ENCODE results near the gene ARPP21.

The ARPP21 gene

GRCh38 chr3:35680866-35681650, 41.7 kb downstream of the ARPP21 start:
- DNase-seq (ENCODE audit: low read depth): no peak
- TF ChIP-seq, protein P1, sequence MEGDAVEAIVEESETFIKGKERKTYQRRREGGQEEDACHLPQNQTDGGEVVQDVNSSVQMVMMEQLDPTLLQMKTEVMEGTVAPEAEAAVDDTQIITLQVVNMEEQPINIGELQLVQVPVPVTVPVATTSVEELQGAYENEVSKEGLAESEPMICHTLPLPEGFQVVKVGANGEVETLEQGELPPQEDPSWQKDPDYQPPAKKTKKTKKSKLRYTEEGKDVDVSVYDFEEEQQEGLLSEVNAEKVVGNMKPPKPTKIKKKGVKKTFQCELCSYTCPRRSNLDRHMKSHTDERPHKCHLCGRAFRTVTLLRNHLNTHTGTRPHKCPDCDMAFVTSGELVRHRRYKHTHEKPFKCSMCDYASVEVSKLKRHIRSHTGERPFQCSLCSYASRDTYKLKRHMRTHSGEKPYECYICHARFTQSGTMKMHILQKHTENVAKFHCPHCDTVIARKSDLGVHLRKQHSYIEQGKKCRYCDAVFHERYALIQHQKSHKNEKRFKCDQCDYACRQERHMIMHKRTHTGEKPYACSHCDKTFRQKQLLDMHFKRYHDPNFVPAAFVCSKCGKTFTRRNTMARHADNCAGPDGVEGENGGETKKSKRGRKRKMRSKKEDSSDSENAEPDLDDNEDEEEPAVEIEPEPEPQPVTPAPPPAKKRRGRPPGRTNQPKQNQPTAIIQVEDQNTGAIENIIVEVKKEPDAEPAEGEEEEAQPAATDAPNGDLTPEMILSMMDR (IDR thresholded peaks at IDR 0.05; ENCODE audit: low read length, missing control alignments): no peak
- no peak overlapping the region for H3K4me3 ChIP-seq (replicated peaks; ENCODE audit: low read depth, low read length)

DNA sequence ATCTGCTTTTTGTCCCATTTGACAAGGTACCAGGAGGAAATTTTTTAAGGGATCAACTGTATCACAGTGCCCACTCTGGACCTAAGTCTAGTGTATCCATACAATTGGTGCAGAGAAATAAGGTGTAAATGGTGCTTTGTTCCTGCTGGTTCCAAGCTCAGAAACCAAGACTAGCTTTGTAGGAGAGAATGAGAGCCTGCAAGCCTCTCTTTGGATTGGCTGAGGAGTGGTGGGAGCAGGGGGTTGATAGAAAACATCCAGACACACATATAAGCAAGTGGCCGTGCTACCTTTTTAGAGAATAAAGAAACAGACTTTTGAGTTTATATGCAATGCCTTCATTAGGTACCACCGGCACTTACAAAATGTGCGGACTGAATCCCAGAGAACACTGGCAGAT, 45.8 kb downstream of the ARPP21 start:
- H3K4me3 ChIP-seq (replicated peaks; ENCODE audit: low read depth, low read length): no peak overlapping the region
- TF ChIP-seq, protein P1 (IDR thresholded peaks at IDR 0.05; ENCODE audit: low read length, missing control alignments): no peak
- no peak for DNase-seq (ENCODE audit: low read depth)

- no peak for DNase-seq (ENCODE audit: low read depth)
- H3K4me3 ChIP-seq (replicated peaks; ENCODE audit: low read depth, low read length): no peak overlapping the region
- TF ChIP-seq, protein P1 (IDR thresholded peaks at IDR 0.05; ENCODE audit: low read length, missing control alignments): no peak
Observed at GRCh38 chr3:35688826-35689225, 49.5 kb downstream of the ARPP21 start.

DNA sequence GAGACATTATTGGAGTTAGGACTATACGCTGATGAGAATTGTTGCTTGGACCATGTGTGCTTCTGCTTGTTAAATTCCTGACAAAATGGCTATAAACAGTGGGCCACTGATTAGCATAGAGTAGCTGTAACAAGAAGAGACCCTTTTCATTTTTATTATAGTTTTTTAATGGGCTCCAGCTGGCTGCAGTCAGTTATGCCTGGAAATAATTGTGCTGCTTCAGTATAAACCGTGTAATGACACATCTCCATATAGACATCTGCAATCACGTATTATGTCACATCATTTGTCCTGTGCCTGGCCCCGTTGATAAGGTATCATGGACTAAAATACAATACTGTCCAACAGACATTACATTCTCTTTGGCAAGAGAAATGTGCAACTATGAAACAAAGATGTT, 50.9 kb downstream of the ARPP21 start:
- TF ChIP-seq, protein P1 (IDR thresholded peaks at IDR 0.05; ENCODE audit: low read length, missing control alignments): no peak
- H3K4me3 ChIP-seq (replicated peaks; ENCODE audit: low read depth, low read length): no peak overlapping the region
- DNase-seq (ENCODE audit: low read depth): no peak

DNA sequence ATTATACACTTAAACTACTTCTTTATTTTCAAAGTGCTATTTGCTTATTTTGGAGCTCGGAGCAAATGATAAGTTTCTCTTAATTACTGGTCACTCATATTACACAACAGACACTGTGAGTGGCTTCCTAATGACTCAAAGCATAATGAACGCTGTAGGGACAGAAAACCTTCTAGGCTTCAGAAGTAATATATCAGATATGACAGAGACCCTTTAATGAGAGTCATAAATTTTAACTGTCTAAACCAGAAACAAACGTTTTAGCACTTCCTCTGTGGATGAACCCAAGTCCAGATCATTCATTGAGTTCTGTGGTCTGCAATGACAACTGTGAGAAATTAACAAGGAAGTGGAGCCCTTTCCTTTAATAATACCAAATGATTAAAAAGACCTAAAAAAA, 66.6 kb downstream of the ARPP21 start:
- TF ChIP-seq, protein P1 (IDR thresholded peaks at IDR 0.05; ENCODE audit: low read length, missing control alignments): no peak
- H3K4me3 ChIP-seq (replicated peaks; ENCODE audit: low read depth, low read length): no peak overlapping the region
- DNase-seq (ENCODE audit: low read depth): no peak

GRCh38 chr3:35707904-35708303, 68.6 kb downstream of the ARPP21 start:
- no peak overlapping the region for H3K4me3 ChIP-seq (replicated peaks; ENCODE audit: low read depth, low read length)
- TF ChIP-seq, protein P1 (IDR thresholded peaks at IDR 0.05; ENCODE audit: low read length, missing control alignments): no peak
- peak; percentile 8 for DNase-seq (ENCODE audit: low read depth)
